Measurements from ENCODE around the gene YIPF6.
"Not testable (repeated sequence)": the region's sequence is repeated elsewhere in the genome, so short reads cannot be mapped to it uniquely, and the experiment has no call there.

YIPF6 gene

GRCh38 chrX:68499543-68500504, 973 bp downstream of the YIPF6 start:
- Histone ChIP-seq H3K4me1 (peaks cover 0 to 13% (median 7%) of the 10 kb centered on the region in 10 experiments; a peak in 15 of 20 replicates), H3K4me2 (peak overlapping the region; percentile 55 to 86 (median 74)), H3K27ac (peak overlapping the region; percentile 86 to 98 (median 91); a peak in 19 of 22 replicates), H4K20me1 (peaks cover 0 to 27% (median 11%) of the 10 kb centered on the region in 11 experiments; a peak in 11 of 22 replicates), H3K4me3 (peak overlapping the region; percentile 56 to 80 (median 73)), H3K9ac (peak overlapping the region; percentile 84 to 98 (median 90)), H3K9me3 (replicated peaks in 1 of 11) (peaks cover 0 to 7% (median 0%) of the 10 kb centered on the region in 11 experiments; a peak in 1 of 22 replicates), H3K27me3 (peaks cover 5 to 47% (median 34%) of the 10 kb centered on the region in 11 experiments; a peak in 17 of 22 replicates), H3K36me3 (peaks cover 0 to 13% (median 0%) of the 10 kb centered on the region in 11 experiments; a peak in 6 of 22 replicates)
- no peak for TF ChIP-seq Cebpa-rat (IDR thresholded peaks at IDR 0.05)

DNA sequence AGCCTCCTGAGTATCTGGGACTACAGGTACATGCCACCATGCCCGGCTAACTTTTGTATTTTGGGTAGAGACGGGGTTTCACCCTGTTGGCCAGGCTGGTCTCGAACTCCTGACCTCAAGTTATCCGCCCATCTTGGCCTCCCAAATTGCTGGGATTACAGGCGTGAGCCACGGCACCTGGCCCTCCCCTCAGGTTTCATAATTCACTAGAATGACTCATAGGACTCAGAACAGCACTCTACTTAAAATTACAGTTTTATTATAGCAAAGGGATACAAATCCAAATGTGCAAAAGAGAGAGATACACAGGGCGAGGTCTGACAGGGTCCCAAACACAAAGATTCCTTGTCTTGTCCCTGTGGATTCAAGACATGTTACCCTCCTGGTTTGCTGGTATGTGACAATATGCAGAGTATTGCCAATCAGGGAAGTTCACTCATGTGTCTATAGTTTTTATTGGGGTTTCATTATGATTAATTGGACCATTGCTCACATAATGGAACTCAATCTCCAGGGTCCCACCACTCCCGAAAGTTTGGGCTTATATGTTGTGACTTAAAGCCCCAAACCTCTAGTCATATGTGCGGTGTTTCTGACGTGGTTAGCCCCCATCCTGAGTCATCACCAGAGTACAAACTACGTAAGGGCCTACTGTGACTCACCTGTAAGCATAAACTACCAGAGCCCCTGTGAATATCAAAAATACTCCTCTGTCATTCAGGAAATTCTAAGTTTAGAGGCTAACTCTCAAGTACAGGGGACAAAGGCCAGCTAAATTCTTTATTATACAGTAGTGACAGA, 5.2 kb downstream of the YIPF6 start:
- Histone ChIP-seq H4K20me1 (peaks cover 6 to 61% (median 35%) of the 10 kb centered on the region in 11 experiments; a peak in 20 of 22 replicates), H3K27me3 (peaks cover 21 to 71% (median 51%) of the 10 kb centered on the region in 11 experiments; a peak in 21 of 22 replicates), H3K4me3 (no peak overlapping the region), H3K4me2 (no peak overlapping the region), H3K36me3 (peaks cover 0 to 25% (median 0%) of the 10 kb centered on the region in 11 experiments; a peak in 6 of 22 replicates), H3K9me3 (replicated peaks in 1 of 11) (peaks cover 0 to 3% (median 0%) of the 10 kb centered on the region in 11 experiments; a peak in 1 of 22 replicates), H3K4me1 (peaks cover 0 to 13% (median 7%) of the 10 kb centered on the region in 10 experiments; a peak in 14 of 20 replicates), H3K9ac (no peak overlapping the region), H3K27ac (no peak overlapping the region)
- TF ChIP-seq Cebpa-rat (IDR thresholded peaks at IDR 0.05) = no peak

GRCh38 chrX:68506649-68507048, 7.8 kb downstream of the YIPF6 start:
- no peak for TF ChIP-seq Cebpa-rat (IDR thresholded peaks at IDR 0.05)
- no peaks in the 10 kb centered on the region; a peak in 1 of 20 replicates for H3K4me1 ChIP-seq
- H3K27me3 ChIP-seq = peaks cover 31 to 82% (median 64%) of the 10 kb centered on the region in 11 experiments
- no peak overlapping the region for H3K9ac ChIP-seq
- no peak overlapping the region for H3K4me3 ChIP-seq
- H3K36me3 ChIP-seq = peaks cover 0 to 27% (median 5%) of the 10 kb centered on the region in 11 experiments; a peak in 11 of 22 replicates
- H3K4me2 ChIP-seq = no peak overlapping the region
- H3K27ac ChIP-seq = no peak overlapping the region
- peaks cover 15 to 76% (median 47%) of the 10 kb centered on the region in 11 experiments; a peak in 20 of 22 replicates for H4K20me1 ChIP-seq
- no peaks in the 10 kb centered on the region for H3K9me3 ChIP-seq (replicated peaks in 1 of 11)

DNA sequence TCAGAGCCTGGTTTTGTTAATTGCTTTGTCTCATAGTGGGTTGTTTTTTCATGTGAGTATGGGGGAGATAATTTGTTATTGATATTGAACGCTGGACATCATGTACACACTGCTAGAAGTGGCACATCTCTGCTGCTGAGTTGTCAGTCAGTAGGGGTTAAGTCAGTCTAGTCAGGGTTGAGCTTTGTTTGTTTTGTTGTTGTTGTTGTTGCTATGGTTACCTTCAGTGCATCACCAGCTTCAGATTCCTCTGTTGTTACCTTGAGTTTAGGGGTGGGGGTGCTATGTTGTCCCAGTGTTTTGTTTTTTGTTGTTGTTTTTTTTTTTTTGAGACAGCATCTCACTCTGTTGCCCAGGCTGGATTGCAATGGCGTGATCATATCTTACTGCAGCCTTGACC, 9.9 kb downstream of the YIPF6 start:
- Histone ChIP-seq H3K36me3 (peaks cover 5 to 37% (median 14%) of the 10 kb centered on the region in 11 experiments; a peak in 14 of 22 replicates), H3K27ac (no peak overlapping the region; a peak in 1 of 22 replicates)

GRCh38 chrX:68511255-68511654, 12.4 kb downstream of the YIPF6 start:
- H3K9ac ChIP-seq = no peak overlapping the region
- H3K27ac ChIP-seq = no peak overlapping the region
- H3K4me1 ChIP-seq = no peaks in the 10 kb centered on the region
- peaks cover 30 to 61% (median 47%) of the 10 kb centered on the region in 11 experiments for H3K27me3 ChIP-seq
- H3K9me3 ChIP-seq (replicated peaks in 1 of 11) = no peaks in the 10 kb centered on the region
- no peak for TF ChIP-seq Cebpa-rat (IDR thresholded peaks at IDR 0.05)
- H3K36me3 ChIP-seq = peaks cover 12 to 54% (median 29%) of the 10 kb centered on the region in 11 experiments; a peak in 19 of 22 replicates
- H4K20me1 ChIP-seq = peaks cover 15 to 44% (median 27%) of the 10 kb centered on the region in 11 experiments; a peak in 19 of 22 replicates
- no peak overlapping the region for H3K4me2 ChIP-seq
- H3K4me3 ChIP-seq = no peak overlapping the region

More for the DNA sequence above, 9.9 kb downstream of the YIPF6 start:
- no peak overlapping the region for H3K9ac ChIP-seq
- H3K9me3 ChIP-seq (replicated peaks in 1 of 11) = no peaks in the 10 kb centered on the region
- no peaks in the 10 kb centered on the region; a peak in 1 of 20 replicates for H3K4me1 ChIP-seq
- H3K27me3 ChIP-seq = peaks cover 30 to 73% (median 52%) of the 10 kb centered on the region in 11 experiments
- H4K20me1 ChIP-seq = peaks cover 15 to 68% (median 35%) of the 10 kb centered on the region in 11 experiments; a peak in 19 of 22 replicates
- no peak overlapping the region for H3K4me2 ChIP-seq
- TF ChIP-seq Cebpa-rat (IDR thresholded peaks at IDR 0.05) = no peak
- H3K4me3 ChIP-seq = no peak overlapping the region

GRCh38 chrX:68524680-68525079, 25.8 kb downstream of the YIPF6 start:
- H4K20me1 ChIP-seq, H3K4me1 ChIP-seq, H3K27ac ChIP-seq: not testable (repeated sequence)

DNA sequence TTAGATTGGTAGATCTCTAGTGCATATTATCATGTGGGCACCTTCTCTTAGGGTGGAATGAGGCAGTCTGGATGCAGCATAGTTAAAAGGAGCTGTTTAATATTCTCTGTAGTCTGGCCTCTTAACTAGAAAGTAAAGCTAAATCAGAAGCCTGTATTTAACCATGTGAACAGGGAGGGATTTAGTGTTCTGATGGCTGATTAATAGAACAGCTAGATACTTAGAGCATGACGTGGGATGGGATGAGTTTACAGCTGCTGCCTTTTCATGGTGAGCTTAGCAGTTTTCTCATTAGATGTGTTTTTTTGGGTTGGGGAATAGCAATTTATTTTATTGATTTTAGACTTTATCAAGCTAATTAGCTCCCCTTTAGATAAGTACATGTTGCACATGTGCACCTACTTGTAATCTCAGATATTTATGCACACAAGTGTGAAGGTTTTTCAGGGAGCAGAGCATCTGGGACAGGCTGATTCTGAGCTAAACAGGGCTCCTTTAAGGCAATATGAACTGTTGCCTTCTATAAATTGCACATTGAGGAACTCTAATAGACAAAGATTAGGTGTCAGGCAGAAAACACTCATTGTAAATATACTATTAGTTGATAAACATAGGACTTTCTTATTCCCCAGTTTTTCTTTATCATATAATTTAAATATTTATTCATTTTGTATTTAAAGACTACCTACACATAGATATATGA, 34.1 kb downstream of the YIPF6 start:
- Histone ChIP-seq H3K9me3 (replicated peaks in 1 of 11) (peaks cover 0 to under 1% (median 0%) of the 10 kb centered on the region in 11 experiments; a peak in 3 of 22 replicates), H3K36me3 (peaks cover 5 to 65% (median 37%) of the 10 kb centered on the region in 11 experiments; a peak in 19 of 22 replicates), H3K4me3 (no peak overlapping the region), H3K4me2 (no peak overlapping the region), H3K27ac (no peak overlapping the region), H3K27me3 (peaks cover 54 to 96% (median 87%) of the 10 kb centered on the region in 11 experiments), H4K20me1 (no peaks in the 10 kb centered on the region; a peak in 2 of 22 replicates), H3K4me1 (no peaks in the 10 kb centered on the region), H3K9ac (no peak overlapping the region)
- no peak for TF ChIP-seq Cebpa-rat (IDR thresholded peaks at IDR 0.05)

More at GRCh38 chrX:68524680-68525079, 25.8 kb downstream of the YIPF6 start:
- Histone ChIP-seq H3K27me3 (peaks cover 27 to 81% (median 79%) of the 10 kb centered on the region in 11 experiments), H3K36me3 (peaks cover 31 to 89% (median 60%) of the 10 kb centered on the region in 11 experiments), H3K9me3 (replicated peaks in 1 of 11) (peaks cover 6 to 33% (median 21%) of the 10 kb centered on the region in 11 experiments; a peak in 20 of 22 replicates)
- H3K9ac ChIP-seq, H3K4me2 ChIP-seq, H3K4me3 ChIP-seq: not testable (repeated sequence)

DNA sequence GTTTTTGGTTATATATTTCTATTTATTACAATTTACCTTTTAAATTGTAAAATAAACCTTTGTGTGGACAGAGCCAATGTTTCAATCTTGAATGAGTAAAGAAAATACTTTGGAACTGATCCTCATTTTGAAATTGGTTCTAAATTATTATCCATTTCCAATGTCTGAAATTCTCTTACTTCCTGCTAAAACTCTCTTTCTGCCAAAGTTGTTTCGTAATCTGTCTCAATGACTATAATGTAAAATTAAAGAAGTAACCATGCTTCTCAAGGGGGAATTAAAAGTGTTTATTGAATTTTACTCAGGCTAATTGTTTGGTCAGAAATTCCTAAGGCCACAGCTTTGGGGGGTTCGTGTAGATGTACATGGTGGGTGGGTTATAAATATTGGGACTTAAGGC, 34.8 kb downstream of the YIPF6 start:
- H3K27me3 ChIP-seq = peaks cover 58 to 96% (median 88%) of the 10 kb centered on the region in 11 experiments
- H3K4me2 ChIP-seq = no peak overlapping the region
- no peak overlapping the region for H3K27ac ChIP-seq
- TF ChIP-seq Cebpa-rat (IDR thresholded peaks at IDR 0.05) = no peak
- no peak overlapping the region for H3K4me3 ChIP-seq
- no peaks in the 10 kb centered on the region; a peak in 2 of 22 replicates for H3K9me3 ChIP-seq (replicated peaks in 1 of 11)
- H3K4me1 ChIP-seq = no peaks in the 10 kb centered on the region
- H4K20me1 ChIP-seq = no peaks in the 10 kb centered on the region; a peak in 2 of 22 replicates
- peaks cover 5 to 59% (median 33%) of the 10 kb centered on the region in 11 experiments; a peak in 19 of 22 replicates for H3K36me3 ChIP-seq
- H3K9ac ChIP-seq = no peak overlapping the region
